Peyer's patch (tissue), 4 donors: ENCODE data around the gene SYT7.

Experiments
- POLR2A ChIP-seq, 2 donors: fragments of 450-650 bp; IDR thresholded peaks; one replicate each; pipeline ENCODE4 v1.5.1; 2017; ENCODE audit warnings: antibody characterized with exemption in 2 of 2, mild to moderate bottlenecking in 2 of 2, moderate library complexity in 2 of 2
- TF ChIP-seq, protein P1 (sequence below), 6 experiments: fragments of 450-650 bp in 4 of 6; fragments of 200-600 bp in 2 of 6; sonication (generic) in 1 of 6; IDR thresholded peaks; one replicate each; pipeline ENCODE4 v1.5.1; 2017 to 2019; ENCODE audit warnings: antibody characterized with exemption in 6 of 6, mild to moderate bottlenecking in 3 of 6, moderate library complexity in 1 of 6

DNA sequence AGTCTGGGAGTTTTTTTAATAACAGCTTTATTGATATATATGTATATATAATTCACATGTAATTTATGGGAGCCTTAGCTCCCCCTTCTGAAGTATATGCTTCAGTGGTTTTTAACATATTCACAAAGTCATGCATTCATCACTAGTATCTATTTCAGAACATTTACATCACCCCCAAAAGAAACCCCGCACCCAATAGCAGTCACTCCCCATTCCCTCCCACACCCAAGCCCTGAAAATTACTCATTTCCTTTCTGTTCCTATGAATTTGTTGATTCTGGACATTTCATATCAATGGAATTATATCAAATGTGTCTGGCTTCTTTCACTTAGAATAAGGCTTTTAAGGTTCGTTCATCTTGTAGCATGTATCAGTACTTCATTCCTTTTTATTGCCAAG, 35.6 kb upstream of the SYT7 start:
- TF ChIP-seq, protein P1, sequence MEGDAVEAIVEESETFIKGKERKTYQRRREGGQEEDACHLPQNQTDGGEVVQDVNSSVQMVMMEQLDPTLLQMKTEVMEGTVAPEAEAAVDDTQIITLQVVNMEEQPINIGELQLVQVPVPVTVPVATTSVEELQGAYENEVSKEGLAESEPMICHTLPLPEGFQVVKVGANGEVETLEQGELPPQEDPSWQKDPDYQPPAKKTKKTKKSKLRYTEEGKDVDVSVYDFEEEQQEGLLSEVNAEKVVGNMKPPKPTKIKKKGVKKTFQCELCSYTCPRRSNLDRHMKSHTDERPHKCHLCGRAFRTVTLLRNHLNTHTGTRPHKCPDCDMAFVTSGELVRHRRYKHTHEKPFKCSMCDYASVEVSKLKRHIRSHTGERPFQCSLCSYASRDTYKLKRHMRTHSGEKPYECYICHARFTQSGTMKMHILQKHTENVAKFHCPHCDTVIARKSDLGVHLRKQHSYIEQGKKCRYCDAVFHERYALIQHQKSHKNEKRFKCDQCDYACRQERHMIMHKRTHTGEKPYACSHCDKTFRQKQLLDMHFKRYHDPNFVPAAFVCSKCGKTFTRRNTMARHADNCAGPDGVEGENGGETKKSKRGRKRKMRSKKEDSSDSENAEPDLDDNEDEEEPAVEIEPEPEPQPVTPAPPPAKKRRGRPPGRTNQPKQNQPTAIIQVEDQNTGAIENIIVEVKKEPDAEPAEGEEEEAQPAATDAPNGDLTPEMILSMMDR (IDR thresholded peaks at IDR 0.05): no peak
- TF ChIP-seq POLR2A (IDR thresholded peaks at IDR 0.05): no peak
